HEK293 (cell line): ENCODE measurements around the gene TMEM167A.

Experiments
- CTCF ChIA-PET: fragments of 350-600 bp; formaldehyde crosslinking; extraction: SDS; loops from one replicate; lab custom pipeline; 2021; ENCODE audit warnings: antibody characterized with exemption; lab: Yijun Ruan, JAX
- POLR2A ChIA-PET: fragments of 300-600 bp; formaldehyde crosslinking; extraction: SDS; loops from one replicate; lab custom pipeline; 2020; ENCODE audit warnings: antibody characterized with exemption, inconsistent platforms; lab: Yijun Ruan, JAX
- H3K27ac ChIP-seq: fragments of 200-500 bp; sonication (Bioruptor generic); 2 replicates; pipeline ENCODE4 v1.5.1; 2014; ENCODE audit warnings: low read depth, low read length, control low read depth, inconsistent platforms; ENCODE audit errors: extremely low read depth
- H3K36me3 ChIP-seq, 2 experiments: fragments of 200-500 bp in 1 of 2; sonication (Bioruptor generic) in 1 of 2; 1 replicate in 1 of 2; 2 replicates in 1 of 2; pipeline ENCODE4 v1.5.1; 2014 to 2017; ENCODE audit warnings: inconsistent platforms in 2 of 2, low read length in 2 of 2; ENCODE audit not compliant: control insufficient read depth in 2 of 2, insufficient read depth in 1 of 2
- H3K4me1 ChIP-seq: fragments of 200-500 bp; sonication (Bioruptor generic); 2 replicates; pipeline ENCODE4 v1.5.1; 2014; ENCODE audit warnings: mild to moderate bottlenecking, low read length, inconsistent platforms; ENCODE audit not compliant: control insufficient read depth, insufficient read depth
- H3K4me3 ChIP-seq: 2 replicates; pipeline ENCODE4 v1.5.1; 2011; ENCODE audit warnings: low read depth, mild to moderate bottlenecking, control low read depth, low read length, moderate library complexity
- H3K9me3 ChIP-seq: fragments of 200-500 bp; sonication (Bioruptor generic); 2 replicates; pipeline ENCODE4 v1.5.1; 2014; ENCODE audit warnings: low read depth, low read length, inconsistent platforms; ENCODE audit not compliant: control insufficient read depth, insufficient read depth
- AEBP2 ChIP-seq: fragments of 450-650 bp; formaldehyde crosslinking; IDR thresholded peaks from 2 replicates; pipeline ENCODE4 v1.5.1; 2016; ENCODE audit warnings: missing biosample characterization, missing genetic modification characterization, borderline replicate concordance
- EGR2 ChIP-seq: fragments of 450-650 bp; formaldehyde crosslinking; IDR thresholded peaks from 2 replicates; pipeline ENCODE4 v1.5.1; 2016; ENCODE audit warnings: low read depth, missing biosample characterization, missing genetic modification characterization
- FEZF1 ChIP-seq: fragments of 450-650 bp; formaldehyde crosslinking; IDR thresholded peaks from 2 replicates; pipeline ENCODE4 v1.5.1; 2016; ENCODE audit warnings: missing biosample characterization, missing genetic modification characterization
- IKZF3 ChIP-seq: fragments of 450-650 bp; IDR thresholded peaks from 2 replicates; pipeline ENCODE4 v1.5.0; 2018; ENCODE audit warnings: missing biosample characterization, mild to moderate bottlenecking, missing genetic modification characterization, moderate library complexity
- MEIS1 ChIP-seq: sonication (generic); formaldehyde crosslinking; IDR thresholded peaks from 2 replicates; pipeline ENCODE4 v1.8.1; 2022; ENCODE audit warnings: missing genetic modification reagents, mild to moderate bottlenecking, borderline replicate concordance
- SETDB1 ChIP-seq: IDR thresholded peaks from one replicate; pipeline ENCODE4 v1.6.1; 2017; ENCODE audit warnings: mild to moderate bottlenecking, low read length, moderate library complexity, mixed read lengths; ENCODE audit not compliant: insufficient read length
- TCF7L2 ChIP-seq: IDR thresholded peaks from 2 replicates; pipeline ENCODE4 v1.6.1; 2011; ENCODE audit warnings: low read depth, mild to moderate bottlenecking, inconsistent platforms, low read length, moderate library complexity, borderline replicate concordance
- YY1 ChIP-seq: fragments of 450-650 bp; formaldehyde crosslinking; IDR thresholded peaks from 2 replicates; pipeline ENCODE4 v1.5.1; 2018; ENCODE audit warnings: missing biosample characterization, missing genetic modification characterization
- ZBTB11 ChIP-seq: fragments of 450-650 bp; formaldehyde crosslinking; conservative IDR thresholded peaks from 2 replicates; pipeline ENCODE4 v1.5.1; 2016; ENCODE audit warnings: low read depth, missing biosample characterization, missing genetic modification characterization
- ZBTB21 ChIP-seq: fragments of 450-650 bp; formaldehyde crosslinking; IDR thresholded peaks from 2 replicates; pipeline ENCODE4 v1.5.1; 2017; ENCODE audit warnings: missing biosample characterization, missing genetic modification characterization
- ZFHX2 ChIP-seq: fragments of 450-650 bp; formaldehyde crosslinking; conservative IDR thresholded peaks from 2 replicates; pipeline ENCODE4 v1.5.1; 2016; ENCODE audit warnings: missing biosample characterization, missing genetic modification characterization
- ZNF155 ChIP-seq: fragments of 450-650 bp; formaldehyde crosslinking; IDR thresholded peaks from 2 replicates; pipeline ENCODE4 v1.5.1; 2016; ENCODE audit warnings: missing biosample characterization, missing genetic modification characterization
- ZNF2 ChIP-seq: fragments of 450-650 bp; formaldehyde crosslinking; IDR thresholded peaks from 2 replicates; pipeline ENCODE4 v1.5.1; 2016; ENCODE audit warnings: missing biosample characterization, missing genetic modification characterization
- ZNF211 ChIP-seq: fragments of 450-650 bp; formaldehyde crosslinking; IDR thresholded peaks from 2 replicates; pipeline ENCODE4 v1.5.1; 2016; ENCODE audit warnings: low read depth, missing biosample characterization, missing genetic modification characterization
- ZNF366 ChIP-seq: fragments of 450-650 bp; formaldehyde crosslinking; conservative IDR thresholded peaks from 2 replicates; pipeline ENCODE4 v1.5.1; 2016; ENCODE audit warnings: missing biosample characterization, missing genetic modification characterization
- ZNF416 ChIP-seq: fragments of 450-650 bp; formaldehyde crosslinking; IDR thresholded peaks from 2 replicates; pipeline ENCODE4 v1.5.1; 2016; ENCODE audit warnings: missing biosample characterization, missing genetic modification characterization
- ZNF423 ChIP-seq: fragments of 450-650 bp; formaldehyde crosslinking; IDR thresholded peaks from 2 replicates; pipeline ENCODE4 v1.5.1; 2016; ENCODE audit warnings: missing biosample characterization, missing genetic modification characterization
- ZNF600 ChIP-seq: fragments of 450-650 bp; formaldehyde crosslinking; IDR thresholded peaks from 2 replicates; pipeline ENCODE4 v1.5.1; 2016; ENCODE audit warnings: missing biosample characterization, missing genetic modification characterization
- ZNF776 ChIP-seq: fragments of 450-650 bp; formaldehyde crosslinking; IDR thresholded peaks from 2 replicates; pipeline ENCODE4 v1.5.0; 2017; ENCODE audit warnings: missing biosample characterization, missing genetic modification characterization, borderline replicate concordance
- ZNF777 ChIP-seq: fragments of 450-650 bp; formaldehyde crosslinking; IDR thresholded peaks from 2 replicates; pipeline ENCODE4 v1.5.1; 2017; ENCODE audit warnings: missing biosample characterization, missing genetic modification characterization, borderline replicate concordance
- ZNF792 ChIP-seq: fragments of 450-650 bp; formaldehyde crosslinking; IDR thresholded peaks from 2 replicates; pipeline ENCODE4 v1.5.1; 2016; ENCODE audit warnings: missing biosample characterization, missing genetic modification characterization
- TF ChIP-seq, protein P1 (sequence below): fragments of 450-650 bp; formaldehyde crosslinking; IDR thresholded peaks from 2 replicates; pipeline ENCODE4 v1.5.1; 2016; ENCODE audit warnings: missing biosample characterization, missing genetic modification characterization
- TF ChIP-seq, protein P2 (sequence below): fragments of 450-650 bp; IDR thresholded peaks from 2 replicates; pipeline ENCODE4 v1.5.1; 2018; ENCODE audit warnings: missing biosample characterization, missing genetic modification characterization
- TF ChIP-seq, protein P3 (sequence below): fragments of 450-650 bp; formaldehyde crosslinking; optimal IDR thresholded peaks from 2 replicates; pipeline ENCODE3; 2016; ENCODE audit warnings: missing biosample characterization, mild to moderate bottlenecking, missing genetic modification characterization

TMEM167A gene

DNA sequence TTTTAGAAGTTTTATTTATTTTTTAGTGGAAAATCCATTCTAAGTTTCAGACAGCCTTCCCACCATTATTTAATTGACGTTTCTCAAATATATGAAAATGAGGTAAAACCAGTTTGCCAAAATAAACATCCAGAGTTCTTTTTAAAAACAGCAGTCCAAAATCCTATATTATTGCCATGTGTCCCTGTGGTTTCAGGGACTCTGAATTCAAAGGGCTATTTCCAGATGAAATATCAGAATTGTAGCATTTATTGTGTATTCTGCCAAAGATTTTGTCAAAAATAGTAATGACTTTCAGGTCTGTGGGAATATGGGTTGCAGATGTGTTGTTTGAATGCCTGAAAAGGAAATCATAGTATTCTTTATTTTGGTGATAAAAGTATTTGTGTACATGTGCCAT, 41.8 kb upstream of the TMEM167A start (continued):
- no peak for TF ChIP-seq ZNF366 (tag by site-specific recombination)
- TF ChIP-seq SETDB1 = no peak

- H3K36me3 ChIP-seq = no peaks in the 10 kb centered on the region
- no peak overlapping the region for H3K4me3 ChIP-seq
- TF ChIP-seq ZNF423 (tag by site-specific recombination) (no peak), ZNF416 (tag by site-specific recombination) (no peak), ZNF155 (tag by site-specific recombination) (no peak), SETDB1 (peak; percentile 32)
- H3K27ac ChIP-seq = no peak overlapping the region
- ChIA-PET POLR2A (no interaction called here), CTCF (no interaction called here)
- H3K9me3 ChIP-seq = no peaks in the 10 kb centered on the region
- no peaks in the 10 kb centered on the region for H3K4me1 ChIP-seq
These were observed 41.3 kb upstream of the TMEM167A start for GRCh38 chr5:83118471-83118870.

DNA sequence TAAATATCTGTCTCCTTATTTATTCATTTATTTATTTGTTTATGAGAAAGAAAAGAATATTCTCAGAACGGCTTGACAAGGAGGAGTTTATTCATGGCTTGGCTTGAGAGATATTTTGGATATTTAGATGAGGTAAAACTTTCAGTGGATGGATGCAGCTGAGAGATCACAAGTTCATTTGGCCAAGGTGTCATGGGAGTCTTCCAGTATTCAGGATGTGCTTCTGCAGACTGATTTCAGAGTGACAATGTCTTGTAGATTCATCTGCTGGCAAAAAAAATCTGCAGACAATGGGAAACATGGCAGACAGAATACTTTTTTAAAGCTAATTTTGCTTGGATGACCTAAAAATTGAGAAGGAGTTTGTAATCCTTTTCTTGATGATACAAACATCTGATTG, 38.6 kb upstream of the TMEM167A start:
- no peak overlapping the region for H3K4me3 ChIP-seq
- no peaks in the 10 kb centered on the region for H3K9me3 ChIP-seq
- H3K4me1 ChIP-seq = no peaks in the 10 kb centered on the region
- no peaks in the 10 kb centered on the region for H3K36me3 ChIP-seq
- H3K27ac ChIP-seq = no peak overlapping the region
- POLR2A ChIA-PET = no interaction called here
- CTCF ChIA-PET = interaction anchor here (0.6 kb wide), 1 partner anchor 59 kb away, joined by 3 read pairs; no protein-coding TSS in a partner anchor
- no peak for TF ChIP-seq AEBP2 (tag by site-specific recombination)
- no peak for TF ChIP-seq YY1 (tag by site-specific recombination)
- no peak for TF ChIP-seq IKZF3 (tag by site-specific recombination)
- TF ChIP-seq ZNF2 (tag by site-specific recombination) = no peak
- TF ChIP-seq ZNF792 (tag by site-specific recombination) = no peak
- TF ChIP-seq ZBTB21 (tag by site-specific recombination) = no peak
- TF ChIP-seq ZNF777 (tag by site-specific recombination) = no peak
- TF ChIP-seq, protein P1, sequence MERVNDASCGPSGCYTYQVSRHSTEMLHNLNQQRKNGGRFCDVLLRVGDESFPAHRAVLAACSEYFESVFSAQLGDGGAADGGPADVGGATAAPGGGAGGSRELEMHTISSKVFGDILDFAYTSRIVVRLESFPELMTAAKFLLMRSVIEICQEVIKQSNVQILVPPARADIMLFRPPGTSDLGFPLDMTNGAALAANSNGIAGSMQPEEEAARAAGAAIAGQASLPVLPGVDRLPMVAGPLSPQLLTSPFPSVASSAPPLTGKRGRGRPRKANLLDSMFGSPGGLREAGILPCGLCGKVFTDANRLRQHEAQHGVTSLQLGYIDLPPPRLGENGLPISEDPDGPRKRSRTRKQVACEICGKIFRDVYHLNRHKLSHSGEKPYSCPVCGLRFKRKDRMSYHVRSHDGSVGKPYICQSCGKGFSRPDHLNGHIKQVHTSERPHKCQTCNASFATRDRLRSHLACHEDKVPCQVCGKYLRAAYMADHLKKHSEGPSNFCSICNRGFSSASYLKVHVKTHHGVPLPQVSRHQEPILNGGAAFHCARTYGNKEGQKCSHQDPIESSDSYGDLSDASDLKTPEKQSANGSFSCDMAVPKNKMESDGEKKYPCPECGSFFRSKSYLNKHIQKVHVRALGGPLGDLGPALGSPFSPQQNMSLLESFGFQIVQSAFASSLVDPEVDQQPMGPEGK = no peak
- TF ChIP-seq, protein P2, sequence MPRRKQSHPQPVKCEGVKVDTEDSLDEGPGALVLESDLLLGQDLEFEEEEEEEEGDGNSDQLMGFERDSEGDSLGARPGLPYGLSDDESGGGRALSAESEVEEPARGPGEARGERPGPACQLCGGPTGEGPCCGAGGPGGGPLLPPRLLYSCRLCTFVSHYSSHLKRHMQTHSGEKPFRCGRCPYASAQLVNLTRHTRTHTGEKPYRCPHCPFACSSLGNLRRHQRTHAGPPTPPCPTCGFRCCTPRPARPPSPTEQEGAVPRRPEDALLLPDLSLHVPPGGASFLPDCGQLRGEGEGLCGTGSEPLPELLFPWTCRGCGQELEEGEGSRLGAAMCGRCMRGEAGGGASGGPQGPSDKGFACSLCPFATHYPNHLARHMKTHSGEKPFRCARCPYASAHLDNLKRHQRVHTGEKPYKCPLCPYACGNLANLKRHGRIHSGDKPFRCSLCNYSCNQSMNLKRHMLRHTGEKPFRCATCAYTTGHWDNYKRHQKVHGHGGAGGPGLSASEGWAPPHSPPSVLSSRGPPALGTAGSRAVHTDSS (tag by site-specific recombination) = no peak
- no peak for TF ChIP-seq ZNF776 (tag by site-specific recombination)
- no peak for TF ChIP-seq TCF7L2
- no peak for TF ChIP-seq ZNF211
- no peak for TF ChIP-seq FEZF1 (tag by site-specific recombination)
- TF ChIP-seq MEIS1 (CRISPR knock-in tag) = no peak
- no peak for TF ChIP-seq ZNF600 (tag by site-specific recombination)
- TF ChIP-seq EGR2 = no peak
- no peak for TF ChIP-seq ZBTB11 (tag by site-specific recombination)
- no peak for TF ChIP-seq ZFHX2
- TF ChIP-seq, protein P3, sequence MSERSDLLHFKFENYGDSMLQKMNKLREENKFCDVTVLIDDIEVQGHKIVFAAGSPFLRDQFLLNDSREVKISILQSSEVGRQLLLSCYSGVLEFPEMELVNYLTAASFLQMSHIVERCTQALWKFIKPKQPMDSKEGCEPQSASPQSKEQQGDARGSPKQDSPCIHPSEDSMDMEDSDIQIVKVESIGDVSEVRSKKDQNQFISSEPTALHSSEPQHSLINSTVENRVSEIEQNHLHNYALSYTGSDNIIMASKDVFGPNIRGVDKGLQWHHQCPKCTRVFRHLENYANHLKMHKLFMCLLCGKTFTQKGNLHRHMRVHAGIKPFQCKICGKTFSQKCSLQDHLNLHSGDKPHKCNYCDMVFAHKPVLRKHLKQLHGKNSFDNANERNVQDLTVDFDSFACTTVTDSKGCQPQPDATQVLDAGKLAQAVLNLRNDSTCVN (tag by site-specific recombination) = no peak
